ENCODE measurements around the gene TEKT4. TPM values are rescaled to one million over a fixed set of nuclear protein-coding genes. Genes with fewer than 3 reads are reported as not detected.
"Not testable (repeated sequence)": the region's sequence is repeated elsewhere in the genome, so short reads cannot be mapped to it uniquely, and the experiment has no call there.

Gene TEKT4, protein sequence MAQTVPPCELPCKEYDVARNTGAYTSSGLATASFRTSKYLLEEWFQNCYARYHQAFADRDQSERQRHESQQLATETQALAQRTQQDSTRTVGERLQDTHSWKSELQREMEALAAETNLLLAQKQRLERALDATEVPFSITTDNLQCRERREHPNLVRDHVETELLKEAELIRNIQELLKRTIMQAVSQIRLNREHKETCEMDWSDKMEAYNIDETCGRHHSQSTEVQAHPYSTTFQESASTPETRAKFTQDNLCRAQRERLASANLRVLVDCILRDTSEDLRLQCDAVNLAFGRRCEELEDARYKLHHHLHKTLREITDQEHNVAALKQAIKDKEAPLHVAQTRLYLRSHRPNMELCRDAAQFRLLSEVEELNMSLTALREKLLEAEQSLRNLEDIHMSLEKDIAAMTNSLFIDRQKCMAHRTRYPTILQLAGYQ
- not detected in 2 replicates for polyA plus RNA-seq (2011; rRNA removed)
- polyA plus RNA-seq (2012; cell fraction: cytosol; rRNA removed) = not detected in 2 replicates
- not detected in 2 replicates for polyA plus RNA-seq (2012; cell fraction: nucleus; rRNA removed)
- not detected in 3 replicates for polyA plus RNA-seq (2017; fragmentation: RNase III; extraction: RNeasy Plus Mini Kit Qiagen cat#74134 plus additional on column Dnase treatment)
- polyA minus RNA-seq (2011; rRNA and poly(A)+ RNA removed) = not detected in 2 replicates

GRCh38 chr2:94871226-94872087 is at the start of gene TEKT4:
TSS of gene TEKT4 (plus strand) at chr2:94871430. CDS start at chr2:94871580, 150 bp downstream.
- CTCF ChIA-PET = interaction anchor here (0.9 to 3.7 kb wide), 4 partner anchors 9 to 85 kb away, joined by 3 to 29 read pairs (median 4); no protein-coding TSS in a partner anchor
- Histone ChIP-seq H3K4me2 (peak within 1 kb of the TSS; percentile 82), H3K4me3 (peak within 1 kb of the TSS; percentile 38), H3K4me1 (no peaks in the 10 kb centered on the region; the same call in 2 of the 3 replicates), H3K27ac (no peak within 1 kb of the TSS), H3K9me3 (no peaks in the 10 kb centered on the region)
- TF ChIP-seq MAZ (IDR thresholded peaks at IDR 0.05; ENCODE audit: borderline replicate concordance, low read depth, low read length) = no peak
- no peak for TF ChIP-seq EHF (CRISPR knock-in tag; IDR thresholded peaks at IDR 0.05)
- ATAC-seq = peak; percentile 60 to 78
- 29% methylated on average over 33 of the region's 59 CpGs for WGBS (ENCODE audit: missing lambda C conversion rate)
- DNase-seq (ENCODE audit: low read depth in 1 of 2, low spot score in 1 of 2) = peak in 1 of 2 experiments; percentile 37
- POLR2A ChIA-PET = no interaction called here
- no peak for FAIRE-seq

DNA sequence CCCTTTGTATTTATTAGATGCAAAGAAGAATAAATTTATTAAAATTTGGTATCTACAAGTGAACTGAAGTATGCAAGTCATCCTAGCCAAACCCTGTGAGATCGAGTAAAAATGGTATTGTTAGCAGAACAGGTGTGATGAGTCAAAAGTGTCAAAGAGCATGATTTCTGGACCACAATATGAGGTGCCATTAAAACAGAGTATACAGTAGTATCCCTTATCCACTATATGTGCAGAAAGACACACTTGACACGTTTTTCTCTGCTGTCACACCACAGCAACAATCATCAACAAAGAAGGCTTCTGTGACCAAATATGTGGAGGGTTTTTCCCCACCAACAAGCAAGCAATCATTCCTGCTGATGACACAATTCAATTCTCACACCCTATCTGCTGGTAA is 32.0 kb upstream of the TEKT4 start:
- WGBS (ENCODE audit: missing lambda C conversion rate) = 0% methylated on average over 2 of the region's 2 CpGs
- not testable (repeated sequence) for FAIRE-seq

DNA sequence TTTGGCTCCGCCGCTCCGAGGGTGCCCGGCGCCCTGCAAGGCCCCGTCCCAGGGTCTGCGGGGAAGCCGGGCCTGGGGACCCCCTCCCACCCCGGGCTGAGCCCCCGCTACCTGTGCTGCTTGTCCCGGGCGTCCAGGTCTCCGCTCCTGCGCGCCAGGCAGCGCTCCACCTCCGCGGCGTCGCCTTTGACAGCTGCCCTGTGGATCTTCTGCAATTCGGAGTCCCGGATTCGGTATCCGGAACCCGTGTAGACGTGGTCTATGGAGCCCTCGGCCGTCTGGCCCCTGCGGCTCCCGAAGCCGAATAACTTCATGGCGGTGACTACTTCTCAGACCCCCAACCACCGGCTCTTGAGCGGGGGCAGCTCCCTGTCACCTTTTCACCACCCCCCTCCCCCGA is 14.4 kb upstream of the TEKT4 start:
- CTCF ChIA-PET = interaction anchor here (0.8 kb wide), 1 partner anchor 14 kb away, joined by 3 read pairs; the partner anchor contains the start of gene TEKT4
- ATAC-seq; H3K27ac ChIP-seq; H3K9me3 ChIP-seq; DNase-seq (ENCODE audit: low read depth in 1 of 2, low spot score in 1 of 2); POLR2A ChIA-PET; FAIRE-seq; H3K4me1 ChIP-seq: not testable (repeated sequence)
- H3K4me3 ChIP-seq = peak overlapping the region; percentile 37
- WGBS (ENCODE audit: missing lambda C conversion rate) = 16% methylated on average over 17 of the region's 35 CpGs
- H3K4me2 ChIP-seq = peak overlapping the region; percentile 72

More for the DNA sequence above, 32.0 kb upstream of the TEKT4 start:
- DNase-seq (ENCODE audit: low read depth in 1 of 2, low spot score in 1 of 2); H3K4me2 ChIP-seq; H3K9me3 ChIP-seq; H3K27ac ChIP-seq; ATAC-seq; H3K4me1 ChIP-seq; CTCF ChIA-PET; POLR2A ChIA-PET; H3K4me3 ChIP-seq: not testable (repeated sequence)

- peak overlapping the region; percentile 37 for H3K4me3 ChIP-seq
- WGBS (ENCODE audit: missing lambda C conversion rate) = 16% methylated on average over 24 of the region's 58 CpGs
- CTCF ChIA-PET = interaction anchor here (0.8 kb wide), 1 partner anchor 14 kb away, joined by 3 read pairs; the partner anchor contains the start of gene TEKT4
Observed at GRCh38 chr2:94857367-94858162, 13.7 kb upstream of the TEKT4 start.

GRCh38 chr2:94858163-94858888 is 12.9 kb upstream of the TEKT4 start:
- DNase-seq (ENCODE audit: low read depth in 1 of 2, low spot score in 1 of 2); H3K4me1 ChIP-seq; FAIRE-seq; ATAC-seq; H3K4me3 ChIP-seq; CTCF ChIA-PET; H3K27ac ChIP-seq; H3K4me2 ChIP-seq; H3K9me3 ChIP-seq; POLR2A ChIA-PET: not testable (repeated sequence)
- WGBS (ENCODE audit: missing lambda C conversion rate) = 64% methylated on average over 38 of the region's 38 CpGs

More at GRCh38 chr2:94857367-94858162, 13.7 kb upstream of the TEKT4 start:
- H3K4me1 ChIP-seq, POLR2A ChIA-PET, FAIRE-seq, H3K9me3 ChIP-seq: not testable (repeated sequence)
- DNase-seq (ENCODE audit: low read depth in 1 of 2, low spot score in 1 of 2) (peak in 1 of 2 experiments; percentile 46), ATAC-seq (peak in 1 of 2 experiments; percentile 80; a peak in 3 of 6 replicates)
- peak overlapping the region; percentile 72 for H3K4me2 ChIP-seq
- H3K27ac ChIP-seq = 0 out of 6 replicates have a peak overlapping the region, but pooled peaks of 1 of the 2 experiments have one; percentile 35
